PC-9 (cell line): ENCODE measurements around the gene PCDHGB3. TPM values are rescaled to one million over a fixed set of nuclear protein-coding genes. Genes with fewer than 3 reads are reported as not detected.

Experiments used
- BruUV-seq: library from RNA; stranded (reverse); fragments of 400-500 nt; replicated peaks from 2 replicates; lab custom pipeline; 2021; lab: Mats Ljungman, UMichigan
- CTCF ChIA-PET: fragments of 300-600 bp; sonication (Branson Sonifier 250); formaldehyde crosslinking; loops from one replicate; lab custom pipeline; 2022; ENCODE audit warnings: antibody characterized with exemption; lab: Charles Lee
- POLR2A ChIA-PET: fragments of 300-600 bp; sonication (Branson Sonifier 250); formaldehyde crosslinking; loops from one replicate; lab custom pipeline; 2022; ENCODE audit warnings: antibody characterized with exemption; ENCODE audit not compliant: unreplicated experiment; lab: Charles Lee
- DNase-seq, 2 experiments: peaks; one replicate each; pipeline versions ENCODE4 v3.0.0 to v3.0.0-alpha.2; 2015 to 2022; ENCODE audit warnings: mixed read lengths in 1 of 2
- H2AFZ ChIP-seq: fragments of 200-600 bp; sonication (generic); 2 replicates; pipeline ENCODE4 v1.8.1; 2017; ENCODE audit warnings: antibody characterized with exemption
- H3F3A ChIP-seq: fragments of 200-600 bp; sonication (generic); 2 replicates; pipeline ENCODE4 v1.8.1; 2017; ENCODE audit warnings: antibody characterized with exemption, mild to moderate bottlenecking, low read depth; ENCODE audit not compliant: insufficient read depth
- H3K27ac ChIP-seq: fragments of 200-600 bp; sonication (generic); 2 replicates; pipeline ENCODE4 v1.6.1; 2016; ENCODE audit warnings: mixed run types
- H3K27me3 ChIP-seq: fragments of 200-600 bp; sonication (generic); 2 replicates; pipeline ENCODE4 v1.6.1; 2016; ENCODE audit warnings: low read depth, mixed run types; ENCODE audit not compliant: insufficient read depth
- H3K36me3 ChIP-seq: fragments of 200-600 bp; sonication (generic); 2 replicates; pipeline ENCODE4 v1.6.1; 2016; ENCODE audit warnings: low read depth, mixed run types
- H3K4me1 ChIP-seq: fragments of 200-600 bp; sonication (generic); replicated peaks from 2 replicates; pipeline ENCODE4 v1.6.1; 2016; ENCODE audit warnings: mixed run types; ENCODE audit not compliant: insufficient read depth
- H3K4me2 ChIP-seq: fragments of 200-600 bp; sonication (generic); 2 replicates; pipeline ENCODE4 v1.6.1; 2017; ENCODE audit warnings: mixed run types
- H3K4me3 ChIP-seq: fragments of 200-600 bp; sonication (generic); 2 replicates; pipeline ENCODE4 v1.6.1; 2016; ENCODE audit warnings: mixed run types
- H3K79me2 ChIP-seq: fragments of 200-600 bp; sonication (generic); 2 replicates; pipeline ENCODE4 v1.6.1; 2017; ENCODE audit warnings: low read depth, mixed run types
- H3K9me2 ChIP-seq: fragments of 200-600 bp; sonication (generic); 2 replicates; pipeline ENCODE4 v1.8.1; 2017; ENCODE audit warnings: mild to moderate bottlenecking; ENCODE audit not compliant: insufficient read depth
- H3K9me3 ChIP-seq: fragments of 200-600 bp; sonication (generic); 2 replicates; pipeline ENCODE4 v1.8.1; 2016; ENCODE audit warnings: low read depth; ENCODE audit not compliant: insufficient read depth
- H4K20me1 ChIP-seq: fragments of 200-600 bp; sonication (generic); 2 replicates; pipeline ENCODE4 v1.8.1; 2017; ENCODE audit not compliant: insufficient read depth
- EZH2 ChIP-seq: fragments of 200-600 bp; sonication (generic); IDR thresholded peaks from 2 replicates; pipeline ENCODE4 v1.8.0; 2017; ENCODE audit warnings: antibody characterized with exemption, low read depth
- intact Hi-C: fragments of 100-400 bp; cut with micrococcal nuclease; formaldehyde crosslinking; loops from one replicate; pipeline ENCODE4 v1.10.0; 2022; ENCODE audit not compliant: unreplicated experiment
- total RNA-seq: library from RNA; stranded (reverse); gene quantifications from 2 replicates; pipeline ENCODE4 v1.2.3, GENCODE V29; 2021
- TF ChIP-seq, protein P1 (sequence below): fragments of 200-600 bp; sonication (generic); conservative IDR thresholded peaks from 2 replicates; pipeline ENCODE4 v1.6.1; 2017; ENCODE audit warnings: mixed run types, antibody characterized with exemption, mild to moderate bottlenecking, moderate library complexity

Gene PCDHGB3
- total RNA-seq, 1 experiment from 2014 or later, result not detected

DNA sequence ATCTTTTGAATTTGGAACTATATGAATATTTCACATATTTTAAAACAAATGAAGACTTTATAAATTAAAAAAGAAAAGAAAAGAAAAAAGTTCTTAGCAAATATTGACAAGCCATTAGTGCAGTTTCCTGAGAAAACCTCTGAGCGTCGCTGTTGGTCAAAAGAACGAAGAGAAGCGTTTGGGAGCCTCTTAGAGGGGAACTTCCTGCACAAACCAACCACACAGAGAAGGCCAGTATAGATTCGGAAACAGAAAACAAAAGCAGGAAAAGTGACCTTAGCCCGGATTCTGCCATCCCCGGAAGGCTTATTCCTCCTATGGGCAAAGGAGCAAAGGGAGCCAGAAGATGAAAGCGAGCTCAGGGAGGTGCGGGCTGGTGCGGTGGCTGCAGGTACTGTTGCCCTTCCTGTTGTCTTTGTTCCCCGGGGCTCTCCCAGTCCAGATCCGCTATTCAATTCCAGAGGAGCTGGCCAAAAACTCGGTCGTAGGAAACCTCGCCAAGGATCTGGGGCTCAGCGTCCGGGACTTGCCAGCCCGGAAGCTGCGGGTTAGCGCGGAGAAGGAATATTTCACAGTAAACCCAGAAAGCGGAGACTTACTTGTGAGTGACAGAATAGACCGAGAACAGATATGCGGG lies 10.1 kb upstream of the PCDHGB3 start, which contains the start of gene PCDHGB2:
Gene PCDHGB2, plus strand, starts transcription at position 205 of the 637 bp plus-strand sequence. Its CDS starts 142 bp downstream, at position 347.
- intact Hi-C loops, result no loop called here
- ChIA-PET CTCF (interaction anchor here (1.3 kb wide), 1 partner anchor 40 kb away, joined by 4 read pairs; the partner anchor contains the start of gene TAF7), POLR2A (no interaction called here)
- Histone ChIP-seq H3K4me2 (peak within 1 kb of the TSS; percentile 52), H3F3A (no peaks in the 10 kb centered on the region), H3K79me2 (no peaks in the 10 kb centered on the region), H3K4me3 (no peak within 1 kb of the TSS; the same call in 1 of the 2 replicates), H3K9me3 (peaks cover 7% of the 10 kb centered on the region; the same call in 1 of the 2 replicates), H3K4me1 (no peaks in the 10 kb centered on the region), H3K36me3 (no peaks in the 10 kb centered on the region), H3K27me3 (peaks cover 14% of the 10 kb centered on the region), H2AFZ (peak within 1 kb of the TSS; percentile 66), H4K20me1 (no peaks in the 10 kb centered on the region), H3K27ac (no peak within 1 kb of the TSS), H3K9me2 (no peaks in the 10 kb centered on the region)
- no peak for TF ChIP-seq EZH2
- TF ChIP-seq, protein P1, sequence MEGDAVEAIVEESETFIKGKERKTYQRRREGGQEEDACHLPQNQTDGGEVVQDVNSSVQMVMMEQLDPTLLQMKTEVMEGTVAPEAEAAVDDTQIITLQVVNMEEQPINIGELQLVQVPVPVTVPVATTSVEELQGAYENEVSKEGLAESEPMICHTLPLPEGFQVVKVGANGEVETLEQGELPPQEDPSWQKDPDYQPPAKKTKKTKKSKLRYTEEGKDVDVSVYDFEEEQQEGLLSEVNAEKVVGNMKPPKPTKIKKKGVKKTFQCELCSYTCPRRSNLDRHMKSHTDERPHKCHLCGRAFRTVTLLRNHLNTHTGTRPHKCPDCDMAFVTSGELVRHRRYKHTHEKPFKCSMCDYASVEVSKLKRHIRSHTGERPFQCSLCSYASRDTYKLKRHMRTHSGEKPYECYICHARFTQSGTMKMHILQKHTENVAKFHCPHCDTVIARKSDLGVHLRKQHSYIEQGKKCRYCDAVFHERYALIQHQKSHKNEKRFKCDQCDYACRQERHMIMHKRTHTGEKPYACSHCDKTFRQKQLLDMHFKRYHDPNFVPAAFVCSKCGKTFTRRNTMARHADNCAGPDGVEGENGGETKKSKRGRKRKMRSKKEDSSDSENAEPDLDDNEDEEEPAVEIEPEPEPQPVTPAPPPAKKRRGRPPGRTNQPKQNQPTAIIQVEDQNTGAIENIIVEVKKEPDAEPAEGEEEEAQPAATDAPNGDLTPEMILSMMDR, result peak; percentile 63
- DNase-seq, result no peak
- BruUV-seq, result no TSS peak

GRCh38 chr5:141360685-141361084 lies 9.4 kb upstream of the PCDHGB3 start:
- Histone ChIP-seq H3K79me2 (no peaks in the 10 kb centered on the region), H3K4me2 (no peak overlapping the region), H3K27me3 (peaks cover 19% of the 10 kb centered on the region), H3K9me3 (peaks cover 7% of the 10 kb centered on the region; the same call in 1 of the 2 replicates), H3K9me2 (no peaks in the 10 kb centered on the region), H3K27ac (no peak overlapping the region), H3K4me1 (no peaks in the 10 kb centered on the region), H3K36me3 (no peaks in the 10 kb centered on the region), H3F3A (no peaks in the 10 kb centered on the region), H2AFZ (no peak overlapping the region), H3K4me3 (no peak overlapping the region), H4K20me1 (no peaks in the 10 kb centered on the region)
- no TSS peak for BruUV-seq
- POLR2A ChIA-PET, result no interaction called here
- intact Hi-C loops, result no loop called here
- CTCF ChIA-PET, result interaction anchor here (1.3 kb wide), 1 partner anchor 40 kb away, joined by 4 read pairs; the partner anchor contains the start of gene TAF7
- DNase-seq, result no peak
- TF ChIP-seq, protein P1, result no peak
- TF ChIP-seq EZH2, result no peak

- POLR2A ChIA-PET, result no interaction called here
- Histone ChIP-seq H3K9me3 (peaks cover 9% of the 10 kb centered on the region; the same call in 1 of the 2 replicates), H3K4me2 (no peak overlapping the region), H3K27ac (no peak overlapping the region), H3K4me3 (no peak overlapping the region), H3K9me2 (no peaks in the 10 kb centered on the region), H3F3A (no peaks in the 10 kb centered on the region), H3K36me3 (no peaks in the 10 kb centered on the region), H3K4me1 (no peaks in the 10 kb centered on the region), H4K20me1 (no peaks in the 10 kb centered on the region), H2AFZ (no peak overlapping the region), H3K79me2 (no peaks in the 10 kb centered on the region), H3K27me3 (peaks cover 35% of the 10 kb centered on the region)
- TF ChIP-seq, protein P1, result no peak
- TF ChIP-seq EZH2, result no peak
- CTCF ChIA-PET, result no interaction called here
- intact Hi-C loops, result no loop called here
- BruUV-seq, result no TSS peak
- no peak for DNase-seq
Measured at GRCh38 chr5:141362719-141363118, 7.3 kb upstream of the PCDHGB3 start.
